RWPE2 (cell line): ENCODE measurements around the gene ALDOC.

Experiments
- ATAC-seq: fragments of 200-7000 bp; cut with Tn5 transposase; 3 replicates; pipeline ENCODE4 v1.9.1; 2021; ENCODE audit warnings: low read depth
- DNase-seq: peaks from one replicate; pipeline ENCODE4 v3.0.0-alpha.2; 2020; ENCODE audit warnings: low spot score
- H3K27ac ChIP-seq: fragments of 450-650 bp; 2 replicates; pipeline ENCODE4 v1.5.1; 2017; ENCODE audit warnings: mild to moderate bottlenecking; ENCODE audit not compliant: poor library complexity, severe bottlenecking
- H3K27me3 ChIP-seq: fragments of 250-450 bp; sonication (Bioruptor Pico); 2 replicates; pipeline ENCODE4 v1.5.1; 2021; ENCODE audit warnings: mild to moderate bottlenecking, moderate library complexity; ENCODE audit not compliant: insufficient read depth, poor library complexity, severe bottlenecking
- H3K36me3 ChIP-seq: fragments of 250-450 bp; sonication (Bioruptor Pico); 2 replicates; pipeline ENCODE4 v1.5.1; 2020; ENCODE audit warnings: low read depth, mild to moderate bottlenecking, moderate library complexity
- H3K4me1 ChIP-seq: fragments of 250-450 bp; sonication (Bioruptor Pico); 2 replicates; pipeline ENCODE4 v1.5.1; 2021; ENCODE audit warnings: mild to moderate bottlenecking, moderate library complexity; ENCODE audit not compliant: insufficient read depth, poor library complexity, severe bottlenecking
- H3K4me3 ChIP-seq: fragments of 250-450 bp; sonication (Bioruptor Pico); 2 replicates; pipeline ENCODE4 v1.5.1; 2021; ENCODE audit warnings: mild to moderate bottlenecking, moderate library complexity; ENCODE audit not compliant: severe bottlenecking
- H3K9me3 ChIP-seq: fragments of 250-450 bp; sonication (Bioruptor Pico); 2 replicates; pipeline ENCODE4 v1.5.1; 2021; ENCODE audit warnings: mild to moderate bottlenecking, moderate library complexity; ENCODE audit not compliant: severe bottlenecking
- CTCF ChIP-seq: fragments of 450-650 bp; IDR thresholded peaks from one replicate; pipeline ENCODE4 v1.5.1; 2017; ENCODE audit warnings: mild to moderate bottlenecking, moderate library complexity; ENCODE audit not compliant: poor library complexity, severe bottlenecking

ALDOC gene

GRCh38 chr17:28573521-28573920, 3.2 kb downstream of the ALDOC start:
- no peak overlapping the region for H3K27ac ChIP-seq
- DNase-seq (no peak), ATAC-seq (no peak)
- H3K9me3 ChIP-seq: no peaks in the 10 kb centered on the region
- H3K36me3 ChIP-seq: peaks cover 38% of the 10 kb centered on the region
- no peak for TF ChIP-seq CTCF
- peaks cover 11% of the 10 kb centered on the region for H3K4me1 ChIP-seq
- H3K27me3 ChIP-seq: no peaks in the 10 kb centered on the region
- H3K4me3 ChIP-seq: no peak overlapping the region

GRCh38 chr17:28573040-28573380, 3.7 kb downstream of the ALDOC start:
- DNase-seq (no peak), ATAC-seq (no peak)
- peaks cover 38% of the 10 kb centered on the region for H3K36me3 ChIP-seq
- no peak overlapping the region for H3K27ac ChIP-seq
- H3K9me3 ChIP-seq: no peaks in the 10 kb centered on the region
- no peak for TF ChIP-seq CTCF
- no peaks in the 10 kb centered on the region for H3K27me3 ChIP-seq
- peaks cover 11% of the 10 kb centered on the region for H3K4me1 ChIP-seq
- no peak overlapping the region for H3K4me3 ChIP-seq

GRCh38 chr17:28572259-28573039, 4.2 kb downstream of the ALDOC start:
- peaks cover 11% of the 10 kb centered on the region for H3K4me1 ChIP-seq

GRCh38 chr17:28571361-28572122, 5.2 kb downstream of the ALDOC start, which contains the start of gene PIGS:
Gene PIGS, minus strand, starts transcription at chr17:28571524. Its CDS starts 28 bp downstream, at chr17:28571496.
- Histone ChIP-seq H3K27me3 (no peaks in the 10 kb centered on the region), H3K9me3 (no peaks in the 10 kb centered on the region), H3K36me3 (peaks cover 31% of the 10 kb centered on the region), H3K4me1 (peaks cover 8% of the 10 kb centered on the region), H3K27ac (peak within 1 kb of the TSS; percentile 37), H3K4me3 (peak within 1 kb of the TSS; percentile 95)
- DNase-seq: peak; percentile 93
- TF ChIP-seq CTCF: no peak
- ATAC-seq: peak; percentile 98

More at GRCh38 chr17:28572259-28573039, 4.2 kb downstream of the ALDOC start:
- peaks cover 32% of the 10 kb centered on the region for H3K36me3 ChIP-seq
- peak overlapping the region; percentile 95 for H3K4me3 ChIP-seq
- DNase-seq: no peak
- no peaks in the 10 kb centered on the region for H3K27me3 ChIP-seq
- ATAC-seq: no peak
- no peaks in the 10 kb centered on the region for H3K9me3 ChIP-seq
- no peak overlapping the region for H3K27ac ChIP-seq
- TF ChIP-seq CTCF: no peak
